Measurements from ENCODE around the gene DNAH2. TPM values are rescaled to one million over a fixed set of nuclear protein-coding genes. Genes with fewer than 3 reads are reported as not detected.

The DNAH2 gene
- total and polyA plus RNA-seq, 9 of the 15 experiments (the other 6 are each of a cell fraction or from before 2014, with no cell fraction given): 0.03 TPM; not detected in 8

DNA sequence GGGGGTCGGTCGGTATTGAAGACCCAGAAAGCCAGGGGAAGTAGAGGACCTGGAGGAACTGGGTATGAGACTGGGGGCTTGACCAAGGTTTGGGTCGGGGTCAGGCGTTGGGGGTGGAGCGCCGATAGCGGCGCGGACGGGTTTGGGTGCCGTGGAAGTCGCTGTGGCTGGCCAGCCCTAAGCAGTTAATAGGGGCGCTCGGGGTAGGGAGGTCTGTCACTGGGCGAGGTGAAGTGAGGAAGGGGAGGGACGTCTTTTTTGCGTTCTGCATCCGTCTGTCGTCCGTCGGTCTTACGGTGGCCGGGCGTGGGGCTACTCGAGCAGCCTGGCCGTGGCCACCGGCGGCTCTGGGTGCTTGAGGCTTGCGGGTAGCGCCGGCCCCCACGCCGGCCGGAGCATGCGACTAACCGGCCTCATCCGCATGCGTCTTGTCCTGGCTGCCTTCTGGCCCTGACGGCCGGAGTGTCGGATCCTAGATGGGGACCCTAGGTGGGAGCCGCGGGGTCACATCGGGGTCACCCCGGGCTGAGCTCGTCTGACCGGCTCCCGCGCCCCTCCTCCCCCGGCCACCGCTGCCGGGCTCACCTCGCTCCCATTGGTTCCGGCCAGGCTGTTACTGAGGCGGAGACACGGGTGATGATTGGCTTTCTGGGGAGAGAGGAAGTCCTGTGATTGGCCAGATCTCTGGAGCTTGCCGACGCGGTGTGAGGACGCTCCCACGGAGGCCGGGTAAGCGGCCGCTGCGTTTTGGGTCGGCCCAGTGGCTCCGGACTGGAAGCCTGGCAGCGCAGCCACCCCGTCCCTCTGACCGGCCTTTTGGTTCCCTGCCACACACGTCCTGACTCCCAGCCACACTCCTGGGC lies 127.0 kb downstream of the DNAH2 start (continued):
- TF ChIP-seq, protein P1, sequence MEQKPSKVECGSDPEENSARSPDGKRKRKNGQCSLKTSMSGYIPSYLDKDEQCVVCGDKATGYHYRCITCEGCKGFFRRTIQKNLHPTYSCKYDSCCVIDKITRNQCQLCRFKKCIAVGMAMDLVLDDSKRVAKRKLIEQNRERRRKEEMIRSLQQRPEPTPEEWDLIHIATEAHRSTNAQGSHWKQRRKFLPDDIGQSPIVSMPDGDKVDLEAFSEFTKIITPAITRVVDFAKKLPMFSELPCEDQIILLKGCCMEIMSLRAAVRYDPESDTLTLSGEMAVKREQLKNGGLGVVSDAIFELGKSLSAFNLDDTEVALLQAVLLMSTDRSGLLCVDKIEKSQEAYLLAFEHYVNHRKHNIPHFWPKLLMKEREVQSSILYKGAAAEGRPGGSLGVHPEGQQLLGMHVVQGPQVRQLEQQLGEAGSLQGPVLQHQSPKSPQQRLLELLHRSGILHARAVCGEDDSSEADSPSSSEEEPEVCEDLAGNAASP (IDR thresholded peaks at IDR 0.05): no peak
- TF ChIP-seq, protein P2, sequence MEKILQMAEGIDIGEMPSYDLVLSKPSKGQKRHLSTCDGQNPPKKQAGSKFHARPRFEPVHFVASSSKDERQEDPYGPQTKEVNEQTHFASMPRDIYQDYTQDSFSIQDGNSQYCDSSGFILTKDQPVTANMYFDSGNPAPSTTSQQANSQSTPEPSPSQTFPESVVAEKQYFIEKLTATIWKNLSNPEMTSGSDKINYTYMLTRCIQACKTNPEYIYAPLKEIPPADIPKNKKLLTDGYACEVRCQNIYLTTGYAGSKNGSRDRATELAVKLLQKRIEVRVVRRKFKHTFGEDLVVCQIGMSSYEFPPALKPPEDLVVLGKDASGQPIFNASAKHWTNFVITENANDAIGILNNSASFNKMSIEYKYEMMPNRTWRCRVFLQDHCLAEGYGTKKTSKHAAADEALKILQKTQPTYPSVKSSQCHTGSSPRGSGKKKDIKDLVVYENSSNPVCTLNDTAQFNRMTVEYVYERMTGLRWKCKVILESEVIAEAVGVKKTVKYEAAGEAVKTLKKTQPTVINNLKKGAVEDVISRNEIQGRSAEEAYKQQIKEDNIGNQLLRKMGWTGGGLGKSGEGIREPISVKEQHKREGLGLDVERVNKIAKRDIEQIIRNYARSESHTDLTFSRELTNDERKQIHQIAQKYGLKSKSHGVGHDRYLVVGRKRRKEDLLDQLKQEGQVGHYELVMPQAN (IDR thresholded peaks at IDR 0.05; ENCODE audit: borderline replicate concordance): no peak; the same call in 1 of the 2 replicates
- TF ChIP-seq TEAD1 (CRISPR knock-in tag; IDR thresholded peaks at IDR 0.05): no peak; a peak in 1 of 4 replicates
- no peak for TF ChIP-seq ZNF133 (CRISPR knock-in tag; IDR thresholded peaks at IDR 0.05)
- TF ChIP-seq, protein P3, sequence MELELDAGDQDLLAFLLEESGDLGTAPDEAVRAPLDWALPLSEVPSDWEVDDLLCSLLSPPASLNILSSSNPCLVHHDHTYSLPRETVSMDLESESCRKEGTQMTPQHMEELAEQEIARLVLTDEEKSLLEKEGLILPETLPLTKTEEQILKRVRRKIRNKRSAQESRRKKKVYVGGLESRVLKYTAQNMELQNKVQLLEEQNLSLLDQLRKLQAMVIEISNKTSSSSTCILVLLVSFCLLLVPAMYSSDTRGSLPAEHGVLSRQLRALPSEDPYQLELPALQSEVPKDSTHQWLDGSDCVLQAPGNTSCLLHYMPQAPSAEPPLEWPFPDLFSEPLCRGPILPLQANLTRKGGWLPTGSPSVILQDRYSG (tag; conservative IDR thresholded peaks at IDR 0.05; ENCODE audit: low read depth): no peak
- no peak; a peak in 2 of 4 replicates for TF ChIP-seq HDAC1 (IDR thresholded peaks at IDR 0.05)
- no peak for TF ChIP-seq ARNT (IDR thresholded peaks at IDR 0.05)
- TF ChIP-seq SIRT6 (IDR thresholded peaks at IDR 0.05; ENCODE audit: low read depth, low read length): no peak
- TF ChIP-seq MBD2 (IDR thresholded peaks at IDR 0.05; ENCODE audit: borderline replicate concordance, low read depth): peak; percentile 49; the same call in 1 of the 2 replicates
- TF ChIP-seq ERF (CRISPR knock-in tag; IDR thresholded peaks at IDR 0.05): no peak
- no peak for TF ChIP-seq CC2D1A (IDR thresholded peaks at IDR 0.05)
- TF ChIP-seq JUND (IDR thresholded peaks at IDR 0.05; ENCODE audit: borderline replicate concordance, low read depth, low read length): 0 out of 2 replicates have a peak, but pooled peaks have one; percentile 23
- no peak for TF ChIP-seq JUND (tag; IDR thresholded peaks at IDR 0.05; ENCODE audit: borderline replicate concordance, low read depth, low read length)
- no peak for TF ChIP-seq CCNT2 (IDR thresholded peaks at IDR 0.05; ENCODE audit: borderline replicate concordance, extremely low read depth, insufficient read length, low read depth, low read length)
- no peak for TF ChIP-seq HMG20A (CRISPR knock-in tag; conservative IDR thresholded peaks at IDR 0.05)
- no peak for TF ChIP-seq ZNF76 (CRISPR knock-in tag; IDR thresholded peaks at IDR 0.05; ENCODE audit: borderline replicate concordance)
- no peak for TF ChIP-seq MED1 (CRISPR knock-in tag; IDR thresholded peaks at IDR 0.05; ENCODE audit: borderline replicate concordance)
- TF ChIP-seq, protein P4, sequence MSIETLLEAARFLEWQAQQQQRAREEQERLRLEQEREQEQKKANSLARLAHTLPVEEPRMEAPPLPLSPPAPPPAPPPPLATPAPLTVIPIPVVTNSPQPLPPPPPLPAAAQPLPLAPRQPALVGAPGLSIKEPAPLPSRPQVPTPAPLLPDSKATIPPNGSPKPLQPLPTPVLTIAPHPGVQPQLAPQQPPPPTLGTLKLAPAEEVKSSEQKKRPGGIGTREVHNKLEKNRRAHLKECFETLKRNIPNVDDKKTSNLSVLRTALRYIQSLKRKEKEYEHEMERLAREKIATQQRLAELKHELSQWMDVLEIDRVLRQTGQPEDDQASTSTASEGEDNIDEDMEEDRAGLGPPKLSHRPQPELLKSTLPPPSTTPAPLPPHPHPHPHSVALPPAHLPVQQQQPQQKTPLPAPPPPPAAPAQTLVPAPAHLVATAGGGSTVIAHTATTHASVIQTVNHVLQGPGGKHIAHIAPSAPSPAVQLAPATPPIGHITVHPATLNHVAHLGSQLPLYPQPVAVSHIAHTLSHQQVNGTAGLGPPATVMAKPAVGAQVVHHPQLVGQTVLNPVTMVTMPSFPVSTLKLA (conservative IDR thresholded peaks at IDR 0.05): peak; percentile 65 to 67
- no peak for TF ChIP-seq MEF2D (tag; conservative IDR thresholded peaks at IDR 0.05; ENCODE audit: low read depth)
- TF ChIP-seq SRSF1 (IDR thresholded peaks at IDR 0.05; ENCODE audit: low read depth, low read length): no peak
- no peak for TF ChIP-seq ZNF12 (CRISPR knock-in tag; IDR thresholded peaks at IDR 0.05)
- no peak for TF ChIP-seq PHB2 (IDR thresholded peaks at IDR 0.05; ENCODE audit: low read depth)

Data from K562 (cell line).